Heart left ventricle (tissue), 13 donors: Measurements from ENCODE around the gene DPP3.

Experiments used
- CTCF ChIP-seq, 12 donors: fragments of 200-600 bp; sonication (generic) in 4 of 12; IDR thresholded peaks; one replicate each; pipeline versions ENCODE4 v1.5.0 to v1.8.0; 2018 to 2022; ENCODE audit warnings: antibody characterized with exemption in 12 of 12, mild to moderate bottlenecking in 5 of 12
- POLR2A ChIP-seq, 2 donors: fragments of 450-650 bp; IDR thresholded peaks; one replicate each; pipeline ENCODE4 v1.6.1; 2017; ENCODE audit warnings: antibody characterized with exemption in 2 of 2, mild to moderate bottlenecking in 2 of 2, moderate library complexity in 2 of 2
- donor health status: ischemic (EF 13 %, LVEDD 7.1; RV severe dilation, severe dysfunction).
- donor health status: DM: no; HTN: yes; CAD: no.
- donor health status: DM: no; HTN: no; CAD: no.
- donor health status: ischemic (EF 25% LVEDD 6.9; RV normal size, moderate dysfunction).
- donor health status: ischemic (EF 25% LVEDD 5.7; RV mildly dilated, moderate dysfunction).
- donor health status: ischemic (EF 35%, LVEDD 5.7; RV mildly dilated, moderate dysfunction).
- donor health status: nonischemic (EF 11% LVEDD 7.7; RV severe dilation, severe dysfunction).
- donor health status: DM: yes; HTN: yes; CAD: no.
- donor health status: PGD.
- donor health status: ischemic (EF 29% LVEDD 5.4; RV normal size, mild dysfunction).
- donor health status: nonischemic (EF 23%, LVEDD 6.1; RV moderate dilation, normal function).

- no peak for TF ChIP-seq CTCF (IDR thresholded peaks at IDR 0.05)
- no peak for TF ChIP-seq POLR2A (IDR thresholded peaks at IDR 0.05)
These were observed 10.8 kb upstream of the DPP3 start for GRCh38 chr11:66469441-66469840.
